EL (cell line): ENCODE measurements around the gene GOLGA1.

Source experiments
- DNase-seq: peaks from one replicate; pipeline ENCODE4 v3.0.0-alpha.2; 2016

The GOLGA1 gene

GRCh38 chr9:124940894-124941678 lies at the start of gene GOLGA1:
TSS of gene GOLGA1 (minus strand) at chr9:124941083. CDS start at chr9:124938711, 2,372 bp downstream.
- peak; percentile 96 for DNase-seq

GRCh38 chr9:124983698-124984097 lies 42.8 kb upstream of the GOLGA1 start:
- DNase-seq = no peak

- no peak for DNase-seq
Measured at GRCh38 chr9:124980431-124980830, 39.5 kb upstream of the GOLGA1 start.

GRCh38 chr9:124975131-124975530 lies 34.2 kb upstream of the GOLGA1 start:
- peak; percentile 17 for DNase-seq

GRCh38 chr9:124973807-124974206 lies 32.9 kb upstream of the GOLGA1 start:
- DNase-seq = no peak

GRCh38 chr9:124972241-124972770 lies 31.4 kb upstream of the GOLGA1 start:
- no peak for DNase-seq

GRCh38 chr9:124969401-124969800 lies 28.5 kb upstream of the GOLGA1 start:
- no peak for DNase-seq

- DNase-seq = no peak
Measured at GRCh38 chr9:124968238-124968637, 27.4 kb upstream of the GOLGA1 start.

- peak; percentile 56 for DNase-seq
Measured at GRCh38 chr9:124965775-124966568, 25.1 kb upstream of the GOLGA1 start.

DNA sequence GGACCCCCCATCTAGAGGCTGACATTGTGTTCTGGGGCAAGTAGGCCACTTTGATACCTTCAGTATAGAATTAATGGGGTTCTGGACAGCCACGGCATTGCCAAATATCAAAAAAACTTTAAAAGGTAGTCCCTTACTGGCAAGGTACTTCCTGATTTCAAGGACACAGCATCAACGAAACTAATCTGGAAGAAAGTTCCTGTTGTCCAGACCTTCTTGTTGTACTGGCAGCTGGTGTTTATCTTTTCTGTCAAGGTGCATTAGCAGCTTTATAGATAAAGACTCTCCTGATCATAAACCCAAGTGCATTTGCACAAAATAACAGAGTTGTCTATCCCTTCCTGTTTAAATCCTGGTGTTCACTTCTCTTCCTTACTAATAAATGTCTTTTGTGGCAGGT lies 23.7 kb upstream of the GOLGA1 start:
- DNase-seq = no peak

DNA sequence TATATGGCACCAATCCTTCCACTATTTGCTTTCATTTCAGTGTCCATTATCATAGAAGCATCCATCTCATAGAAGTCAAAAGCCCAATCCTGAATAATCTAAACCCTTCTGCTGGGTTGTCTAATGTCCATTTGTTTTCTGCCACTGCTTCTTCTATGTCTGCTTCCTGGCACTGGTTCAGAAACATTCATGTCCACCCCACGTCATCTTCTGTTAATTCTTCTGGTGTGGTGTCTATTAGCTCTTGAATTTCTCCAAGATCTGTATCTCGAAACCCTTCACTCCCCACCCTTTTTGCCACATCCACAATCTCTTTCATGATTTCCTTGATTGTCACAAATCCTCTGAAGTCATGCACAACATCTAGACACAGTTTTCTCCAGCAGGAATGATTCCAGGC lies 23.2 kb upstream of the GOLGA1 start:
- DNase-seq = peak; percentile 58

- DNase-seq = no peak
Measured at GRCh38 chr9:124960409-124960752, 19.5 kb upstream of the GOLGA1 start.

DNA sequence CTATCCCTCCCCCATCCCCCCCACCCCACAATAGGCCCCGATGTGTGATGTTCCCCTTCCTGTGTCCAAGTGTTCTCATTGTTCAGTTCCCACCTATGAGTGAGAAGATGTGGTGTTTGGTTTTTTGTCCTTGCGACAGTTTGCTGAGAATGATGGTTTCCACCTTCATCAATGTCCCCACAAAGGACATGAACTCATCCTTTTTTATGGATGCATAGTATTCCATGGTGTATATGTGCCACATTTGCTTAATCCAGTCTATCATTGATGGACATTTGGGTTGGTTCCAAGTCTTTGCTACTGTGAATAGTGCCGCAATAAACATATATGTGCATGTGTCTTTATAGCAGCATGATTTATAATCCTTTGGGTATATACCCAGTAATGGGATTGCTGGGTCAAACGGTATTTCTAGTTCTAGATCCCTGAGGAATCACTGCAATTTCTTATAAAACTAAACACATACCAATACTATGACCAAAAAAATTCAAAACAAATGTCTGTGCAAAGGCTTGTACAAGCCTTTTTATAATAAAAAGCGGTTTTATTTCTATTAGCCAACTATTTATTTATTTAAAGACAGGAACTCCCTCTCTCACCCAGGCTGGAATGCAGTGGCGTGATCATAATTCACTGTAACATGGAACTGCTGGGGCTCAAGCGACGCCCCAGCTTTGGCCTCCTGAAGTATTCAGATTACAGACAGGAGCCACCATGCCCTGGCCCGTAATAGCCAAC lies 19.0 kb upstream of the GOLGA1 start:
- DNase-seq = peak; percentile 75

- no peak for DNase-seq
Measured at GRCh38 chr9:124954255-124954654, 13.4 kb upstream of the GOLGA1 start.

DNA sequence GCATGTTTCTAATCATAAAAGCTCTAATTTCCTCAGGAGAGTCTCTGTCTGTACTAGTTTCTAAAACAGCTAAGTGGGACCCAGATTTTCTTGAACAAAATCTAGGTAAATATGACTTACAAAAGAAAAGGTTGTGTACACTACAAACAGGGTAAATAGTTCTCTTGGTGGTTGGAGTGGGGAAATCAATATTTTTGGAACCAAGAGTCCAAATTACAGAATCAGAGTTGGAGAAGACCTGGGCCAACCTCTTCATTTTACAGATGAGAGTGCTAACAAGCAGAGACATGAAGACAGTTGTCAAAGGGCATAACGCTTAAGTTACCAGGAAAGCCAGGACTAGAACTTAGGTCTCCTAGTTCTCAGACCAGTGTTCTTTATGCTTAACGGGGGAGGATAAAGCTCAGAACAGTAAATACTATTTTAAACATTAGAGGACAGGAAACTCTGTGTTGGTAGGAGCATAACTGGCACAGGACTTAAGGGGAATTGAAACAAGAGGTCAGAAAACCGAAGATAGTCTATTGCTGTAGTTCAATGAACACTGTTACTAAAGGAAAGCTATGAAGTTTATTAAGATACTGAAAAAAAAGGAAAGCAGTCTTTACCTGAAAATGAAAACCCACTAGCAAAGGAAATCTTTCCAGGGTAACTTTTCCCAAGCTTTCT lies 9.3 kb upstream of the GOLGA1 start:
- no peak for DNase-seq

- no peak for DNase-seq
Measured at GRCh38 chr9:124949387-124949786, 8.5 kb upstream of the GOLGA1 start.

- DNase-seq = no peak
Measured at GRCh38 chr9:124947727-124948391, 7.0 kb upstream of the GOLGA1 start.

DNA sequence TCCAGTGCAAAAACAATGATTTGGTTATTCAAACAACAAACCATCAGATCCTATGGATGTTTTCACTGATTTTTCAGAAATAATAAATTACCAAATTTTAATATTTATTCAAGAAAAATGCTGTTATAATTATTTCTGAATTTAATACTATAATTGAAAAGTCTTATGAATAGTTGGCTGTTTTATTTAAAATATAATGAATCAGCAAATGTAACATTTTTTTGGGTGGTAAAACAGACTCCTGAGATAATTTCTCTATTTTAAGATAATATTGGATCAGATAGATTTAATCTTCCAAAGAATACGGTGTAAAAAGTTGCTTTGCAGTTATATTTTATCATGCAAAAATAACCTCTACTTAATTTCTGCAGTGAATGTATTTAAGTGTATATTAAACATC lies 5.3 kb upstream of the GOLGA1 start:
- DNase-seq = no peak

GRCh38 chr9:124941679-124942561 lies 1.0 kb upstream of the GOLGA1 start:
- DNase-seq = peak; percentile 61

DNA sequence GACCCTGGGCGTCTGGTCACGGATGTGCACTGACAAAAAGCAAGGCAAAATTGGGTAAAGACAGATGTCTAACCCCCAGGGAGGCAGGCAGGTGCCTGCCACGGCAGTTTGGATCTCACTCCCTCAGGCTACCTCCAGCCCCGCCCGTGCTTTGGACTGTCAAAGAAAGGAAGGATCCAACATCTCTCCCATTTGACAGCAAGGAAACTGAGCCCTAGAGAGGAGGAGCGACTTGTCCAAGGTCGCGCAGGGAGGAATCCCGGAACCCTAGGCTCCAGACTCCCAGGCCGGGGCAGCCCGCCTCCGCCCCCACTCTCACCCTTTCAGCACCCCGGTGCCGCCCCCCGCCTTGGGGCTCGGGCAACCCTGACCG lies 376 bp downstream of the GOLGA1 start:
- DNase-seq = no peak

DNA sequence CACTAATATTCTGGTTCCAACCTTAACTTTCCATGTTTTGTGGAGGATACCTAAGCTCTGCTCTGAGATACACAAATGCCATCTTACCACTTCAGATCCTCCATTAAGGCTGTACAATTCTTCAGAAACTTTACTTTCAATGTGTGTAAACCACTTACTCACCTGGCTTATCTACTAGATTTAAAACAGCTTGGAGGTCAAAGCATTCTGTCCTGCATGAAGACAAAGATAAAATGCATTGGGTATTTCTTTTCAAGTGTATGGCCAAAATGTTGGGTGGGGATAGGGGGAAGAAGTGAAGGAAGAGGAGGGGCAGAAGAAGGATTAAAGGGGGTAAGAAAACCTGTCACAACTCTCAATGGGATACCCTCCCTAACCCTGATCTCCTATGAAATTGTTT lies 939 bp downstream of the GOLGA1 start:
- DNase-seq = no peak
